ENCODE results near the gene RFTN1. TPM values are rescaled to one million over a fixed set of nuclear protein-coding genes. Genes with fewer than 3 reads are reported as not detected.
A peak's percentile ranks its signal among the peaks of the same experiment; 100 is the strongest.

RFTN1 gene
- total RNA-seq, 1 donor from 2014 or later, result 53.4 TPM

DNA sequence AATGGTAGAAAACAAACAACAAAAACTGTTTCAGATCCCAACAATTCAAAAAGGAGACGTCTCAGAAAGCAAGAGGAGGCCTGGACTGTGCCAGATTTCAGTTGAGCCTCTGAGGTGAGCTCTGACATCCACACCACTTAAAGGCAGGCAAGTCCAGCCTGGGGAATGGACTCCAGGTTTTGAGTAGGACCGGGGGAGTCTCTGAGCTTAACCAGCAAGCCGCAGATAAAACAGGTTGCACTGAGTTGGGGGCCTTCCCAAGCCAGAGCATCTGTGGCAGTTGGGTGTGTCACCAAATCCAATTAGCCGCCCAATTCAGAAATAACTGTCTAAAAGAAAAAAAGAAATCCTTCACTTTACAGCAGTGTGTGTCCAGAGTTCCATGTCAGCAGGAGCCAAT, 193.8 kb downstream of the RFTN1 start:
- no peak for DNase-seq (ENCODE audit: low spot score)
- Mint-ChIP-seq H3K36me3 (ENCODE audit: low read depth) (peaks cover 39% of the 10 kb centered on the region), H3K27ac (ENCODE audit: unreplicated experiment) (no peak overlapping the region), H3K9me3 (ENCODE audit: low read depth) (no peaks in the 10 kb centered on the region), H3K27me3 (ENCODE audit: low read depth) (no peaks in the 10 kb centered on the region), H3K4me3 (ENCODE audit: unreplicated experiment) (no peak overlapping the region), H3K4me1 (ENCODE audit: low read depth) (no peaks in the 10 kb centered on the region)
- TF ChIP-seq, protein P1, sequence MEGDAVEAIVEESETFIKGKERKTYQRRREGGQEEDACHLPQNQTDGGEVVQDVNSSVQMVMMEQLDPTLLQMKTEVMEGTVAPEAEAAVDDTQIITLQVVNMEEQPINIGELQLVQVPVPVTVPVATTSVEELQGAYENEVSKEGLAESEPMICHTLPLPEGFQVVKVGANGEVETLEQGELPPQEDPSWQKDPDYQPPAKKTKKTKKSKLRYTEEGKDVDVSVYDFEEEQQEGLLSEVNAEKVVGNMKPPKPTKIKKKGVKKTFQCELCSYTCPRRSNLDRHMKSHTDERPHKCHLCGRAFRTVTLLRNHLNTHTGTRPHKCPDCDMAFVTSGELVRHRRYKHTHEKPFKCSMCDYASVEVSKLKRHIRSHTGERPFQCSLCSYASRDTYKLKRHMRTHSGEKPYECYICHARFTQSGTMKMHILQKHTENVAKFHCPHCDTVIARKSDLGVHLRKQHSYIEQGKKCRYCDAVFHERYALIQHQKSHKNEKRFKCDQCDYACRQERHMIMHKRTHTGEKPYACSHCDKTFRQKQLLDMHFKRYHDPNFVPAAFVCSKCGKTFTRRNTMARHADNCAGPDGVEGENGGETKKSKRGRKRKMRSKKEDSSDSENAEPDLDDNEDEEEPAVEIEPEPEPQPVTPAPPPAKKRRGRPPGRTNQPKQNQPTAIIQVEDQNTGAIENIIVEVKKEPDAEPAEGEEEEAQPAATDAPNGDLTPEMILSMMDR (IDR thresholded peaks at IDR 0.05), result no peak

DNA sequence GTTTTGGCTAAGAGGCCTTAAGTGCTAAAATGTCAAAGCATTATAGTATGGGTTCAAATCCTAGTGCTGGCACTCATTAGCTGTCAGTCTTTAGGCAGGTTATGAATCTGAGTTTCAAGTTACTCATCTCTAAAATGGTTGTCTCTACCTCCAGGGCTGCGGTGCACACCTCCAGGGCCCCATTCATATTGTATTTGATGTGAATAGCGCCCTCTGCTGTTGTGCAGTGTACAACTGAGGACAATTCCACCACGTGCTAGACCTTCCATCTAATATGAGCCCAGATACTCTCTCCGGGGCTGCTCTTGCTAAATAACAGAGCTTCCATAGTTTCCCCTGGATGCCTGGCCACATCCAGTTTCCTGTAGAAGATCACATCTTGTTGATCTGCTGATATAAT, 194.2 kb downstream of the RFTN1 start:
- Mint-ChIP-seq H3K27me3 (ENCODE audit: low read depth) (no peaks in the 10 kb centered on the region), H3K4me1 (ENCODE audit: low read depth) (no peaks in the 10 kb centered on the region), H3K9me3 (ENCODE audit: low read depth) (no peaks in the 10 kb centered on the region), H3K36me3 (ENCODE audit: low read depth) (peaks cover 39% of the 10 kb centered on the region), H3K4me3 (ENCODE audit: unreplicated experiment) (no peak overlapping the region), H3K27ac (ENCODE audit: unreplicated experiment) (no peak overlapping the region)
- TF ChIP-seq, protein P1 (IDR thresholded peaks at IDR 0.05), result peak; percentile 64
- no peak for DNase-seq (ENCODE audit: low spot score)

DNA sequence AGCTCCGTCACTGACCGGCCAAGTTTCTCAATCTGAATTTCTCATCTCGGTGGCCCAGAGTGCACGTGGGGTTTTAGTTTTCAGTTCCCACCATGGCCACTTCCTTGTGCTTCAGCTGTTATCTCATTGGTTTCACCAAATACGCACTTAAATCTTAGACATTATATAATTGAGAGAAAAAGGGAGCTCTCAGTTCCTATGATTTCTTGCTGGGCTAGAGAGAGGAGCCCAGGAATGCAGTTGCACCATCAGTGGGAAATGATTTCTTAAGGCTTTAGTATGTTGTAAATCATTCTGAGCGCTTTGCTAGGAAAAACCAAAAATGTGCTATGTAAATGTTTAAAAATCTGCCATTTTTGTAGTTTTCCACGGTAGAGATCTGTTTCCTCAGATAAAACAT, 195.3 kb downstream of the RFTN1 start:
- H3K27ac Mint-ChIP-seq (ENCODE audit: unreplicated experiment), result no peak overlapping the region
- no peaks in the 10 kb centered on the region for H3K9me3 Mint-ChIP-seq (ENCODE audit: low read depth)
- H3K27me3 Mint-ChIP-seq (ENCODE audit: low read depth), result no peaks in the 10 kb centered on the region
- H3K4me1 Mint-ChIP-seq (ENCODE audit: low read depth), result no peaks in the 10 kb centered on the region
- H3K36me3 Mint-ChIP-seq (ENCODE audit: low read depth), result peaks cover 34% of the 10 kb centered on the region
- TF ChIP-seq, protein P1 (IDR thresholded peaks at IDR 0.05), result no peak
- no peak overlapping the region for H3K4me3 Mint-ChIP-seq (ENCODE audit: unreplicated experiment)
- no peak for DNase-seq (ENCODE audit: low spot score)

DNA sequence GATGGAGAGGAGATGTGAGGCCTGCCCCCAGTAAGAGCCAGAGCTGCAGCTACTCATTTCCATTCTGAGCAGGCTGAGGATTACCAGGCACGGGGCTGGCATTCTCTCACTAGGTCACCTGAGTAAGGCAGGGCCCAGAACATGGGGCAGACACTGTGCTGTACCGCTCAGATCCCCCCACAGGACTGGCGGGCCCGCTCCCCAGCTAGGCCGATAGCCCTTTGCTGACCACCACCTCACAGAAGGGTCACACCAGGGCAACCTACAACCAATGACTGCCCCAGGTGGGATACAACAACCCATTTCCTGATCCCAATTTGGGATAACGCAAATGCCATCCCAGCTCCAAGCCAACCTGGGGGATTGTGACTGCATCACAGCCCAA, 195.9 kb downstream of the RFTN1 start:
- Mint-ChIP-seq H3K4me3 (ENCODE audit: unreplicated experiment) (no peak overlapping the region), H3K4me1 (ENCODE audit: low read depth) (no peaks in the 10 kb centered on the region), H3K27me3 (ENCODE audit: low read depth) (no peaks in the 10 kb centered on the region), H3K27ac (ENCODE audit: unreplicated experiment) (no peak overlapping the region), H3K36me3 (ENCODE audit: low read depth) (peaks cover 33% of the 10 kb centered on the region), H3K9me3 (ENCODE audit: low read depth) (no peaks in the 10 kb centered on the region)
- DNase-seq (ENCODE audit: low spot score), result no peak
- TF ChIP-seq, protein P1 (IDR thresholded peaks at IDR 0.05), result no peak

DNA sequence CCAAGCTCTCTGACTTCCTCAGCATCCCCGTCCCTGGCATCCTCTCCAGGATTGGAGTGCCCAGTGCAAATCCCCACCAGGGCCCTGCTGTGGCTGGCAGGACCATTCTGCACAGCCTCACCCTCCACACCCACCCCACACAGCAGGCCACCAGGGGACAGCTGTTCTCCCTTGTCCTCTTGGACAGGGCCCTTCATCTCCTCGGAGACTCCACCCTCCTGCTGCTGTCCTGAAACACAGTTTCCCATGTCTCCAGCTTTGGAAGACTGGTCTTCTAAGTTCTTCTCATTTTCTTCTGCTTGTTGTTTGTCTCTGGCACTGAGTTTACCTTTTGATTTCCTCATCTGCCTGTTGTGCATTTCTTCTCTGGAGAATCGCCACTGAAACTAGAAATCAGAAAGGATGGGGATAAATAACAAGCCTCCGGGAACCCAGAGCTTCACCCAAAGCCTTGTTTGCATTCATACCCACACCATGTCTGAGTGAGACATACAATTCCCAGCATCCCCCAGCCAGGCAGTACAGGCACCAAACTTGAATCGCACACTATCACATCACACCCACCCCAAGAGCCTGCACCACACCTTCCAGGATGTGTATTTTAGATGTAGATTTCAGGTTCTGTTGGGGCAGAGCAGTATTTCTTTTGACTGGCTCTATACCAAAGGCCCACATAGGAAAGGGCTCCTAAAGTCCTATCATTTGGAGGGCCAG, 196.5 kb downstream of the RFTN1 start:
- peaks cover 34% of the 10 kb centered on the region for H3K36me3 Mint-ChIP-seq (ENCODE audit: low read depth)
- H3K9me3 Mint-ChIP-seq (ENCODE audit: low read depth), result no peaks in the 10 kb centered on the region
- TF ChIP-seq, protein P1 (IDR thresholded peaks at IDR 0.05), result no peak
- H3K4me1 Mint-ChIP-seq (ENCODE audit: low read depth), result no peaks in the 10 kb centered on the region
- H3K27ac Mint-ChIP-seq (ENCODE audit: unreplicated experiment), result no peak overlapping the region
- no peaks in the 10 kb centered on the region for H3K27me3 Mint-ChIP-seq (ENCODE audit: low read depth)
- no peak for DNase-seq (ENCODE audit: low spot score)
- no peak overlapping the region for H3K4me3 Mint-ChIP-seq (ENCODE audit: unreplicated experiment)
